Lower lobe of right lung (tissue), 2 donors: ENCODE measurements around the gene MLXIP. TPM values are rescaled to one million over a fixed set of nuclear protein-coding genes. Genes with fewer than 3 reads are reported as not detected.

Experiments
- ATAC-seq, 2 donors: fragments of 200-7000 bp; cut with Tn5 transposase; one replicate each; pipeline ENCODE4 v1.9.1; 2020 to 2022; ENCODE audit warnings: mild to moderate bottlenecking in 2 of 2, moderate library complexity in 2 of 2
- DNase-seq: peaks from one replicate; pipeline ENCODE4 v3.0.0-alpha.2; 2020
- H3K27ac ChIP-seq: fragments of 200-600 bp; one replicate; pipeline ENCODE4 v1.8.0; 2022
- H3K27me3 ChIP-seq: fragments of 200-600 bp; one replicate; pipeline ENCODE4 v1.8.0; 2022; ENCODE audit warnings: low read depth
- H3K36me3 ChIP-seq: fragments of 200-600 bp; one replicate; pipeline ENCODE4 v1.8.0; 2022; ENCODE audit warnings: mild to moderate bottlenecking
- H3K4me1 ChIP-seq: fragments of 200-600 bp; one replicate; pipeline ENCODE4 v1.8.0; 2022
- H3K4me3 ChIP-seq: fragments of 200-600 bp; one replicate; pipeline ENCODE4 v1.8.0; 2022; ENCODE audit warnings: mild to moderate bottlenecking
- H3K9me3 ChIP-seq: fragments of 200-600 bp; one replicate; pipeline ENCODE4 v1.8.0; 2022
- CTCF ChIP-seq: fragments of 200-600 bp; IDR thresholded peaks from one replicate; pipeline ENCODE4 v1.8.0; 2022; ENCODE audit warnings: antibody characterized with exemption, mild to moderate bottlenecking
- intact Hi-C: fragments of 100-400 bp; cut with DNase I; formaldehyde crosslinking; loops from one replicate; pipeline ENCODE4 v1.11.0; 2022
- total RNA-seq: library from RNA; stranded (reverse); fragmentation: NEBNext Ultra II Directional; extraction: Animal tissue kit (Norgen Biotek cat#: 25700); gene quantifications from one replicate; pipeline ENCODE4 v1.2.1, GENCODE V29; 2021
- donor health status: DM: no; HTN: yes; CAD: no; lungs with severe emphysema.

MLXIP gene
- total RNA-seq, 1 donor from 2014 or later: 55.9 TPM

- TF ChIP-seq CTCF: no peak
- ATAC-seq (peak; percentile 95 to 96), DNase-seq (peak; percentile 88)
- Histone ChIP-seq H3K4me1 (peaks cover 59% of the 10 kb centered on the region), H3K9me3 (no peaks in the 10 kb centered on the region), H3K27me3 (no peaks in the 10 kb centered on the region), H3K36me3 (no peaks in the 10 kb centered on the region), H3K27ac (peak overlapping the region; percentile 79), H3K4me3 (peak overlapping the region; percentile 8)
- intact Hi-C loops: no loop called here
Observed at GRCh38 chr12:122097927-122098756, 19.6 kb downstream of the MLXIP start.

- ATAC-seq (no peak), DNase-seq (no peak)
- peaks cover 61% of the 10 kb centered on the region for H3K4me1 ChIP-seq
- no peak for TF ChIP-seq CTCF
- H3K27ac ChIP-seq: peak overlapping the region; percentile 79
- no peak overlapping the region for H3K4me3 ChIP-seq
- no peaks in the 10 kb centered on the region for H3K27me3 ChIP-seq
- no peaks in the 10 kb centered on the region for H3K9me3 ChIP-seq
- no peaks in the 10 kb centered on the region for H3K36me3 ChIP-seq
- intact Hi-C loops: no loop called here
Observed at GRCh38 chr12:122099280-122099749, 20.8 kb downstream of the MLXIP start.

GRCh38 chr12:122099856-122100255 is 21.3 kb downstream of the MLXIP start:
- Histone ChIP-seq H3K27me3 (no peaks in the 10 kb centered on the region), H3K9me3 (no peaks in the 10 kb centered on the region), H3K27ac (peak overlapping the region; percentile 25), H3K4me3 (no peak overlapping the region), H3K36me3 (no peaks in the 10 kb centered on the region), H3K4me1 (peaks cover 66% of the 10 kb centered on the region)
- DNase-seq (no peak), ATAC-seq (no peak)
- intact Hi-C loops: no loop called here
- TF ChIP-seq CTCF: no peak

- H3K4me1 ChIP-seq: peaks cover 73% of the 10 kb centered on the region
- DNase-seq (no peak), ATAC-seq (no peak)
- TF ChIP-seq CTCF: no peak
- H3K27me3 ChIP-seq: no peaks in the 10 kb centered on the region
- peak overlapping the region; percentile 25 for H3K27ac ChIP-seq
- H3K9me3 ChIP-seq: no peaks in the 10 kb centered on the region
- intact Hi-C loops: no loop called here
- H3K4me3 ChIP-seq: no peak overlapping the region
- H3K36me3 ChIP-seq: no peaks in the 10 kb centered on the region
Observed at GRCh38 chr12:122100568-122100967, 22.0 kb downstream of the MLXIP start.

GRCh38 chr12:122102331-122102730 is 23.8 kb downstream of the MLXIP start:
- ATAC-seq (no peak), DNase-seq (no peak)
- no peak for TF ChIP-seq CTCF
- Histone ChIP-seq H3K27me3 (no peaks in the 10 kb centered on the region), H3K27ac (no peak overlapping the region), H3K4me3 (no peak overlapping the region), H3K9me3 (no peaks in the 10 kb centered on the region), H3K36me3 (no peaks in the 10 kb centered on the region), H3K4me1 (peaks cover 73% of the 10 kb centered on the region)
- intact Hi-C loops: no loop called here
